NCI-H524 treated with DMSO at 0.1 percent for 48 hours (cell line): ENCODE results near the gene SLC6A11.

Source experiments
- DNase-seq: peaks from one replicate; lab custom pipeline; 2025; lab: John Stamatoyannopoulos, UW

The SLC6A11 gene

GRCh38 chr3:10930666-10931040 is 114.6 kb downstream of the SLC6A11 start:
- no peak for DNase-seq

GRCh38 chr3:10932596-10932995 is 116.6 kb downstream of the SLC6A11 start:
- no peak for DNase-seq

- DNase-seq, result no peak
These were observed 117.0 kb downstream of the SLC6A11 start for GRCh38 chr3:10933021-10933420.

- no peak for DNase-seq
These were observed 117.4 kb downstream of the SLC6A11 start for GRCh38 chr3:10933470-10933804.

GRCh38 chr3:10933805-10934481 is 117.9 kb downstream of the SLC6A11 start:
- DNase-seq, result no peak

GRCh38 chr3:10935028-10935427 is 119.0 kb downstream of the SLC6A11 start:
- DNase-seq, result no peak

- no peak for DNase-seq
These were observed 120.0 kb downstream of the SLC6A11 start for GRCh38 chr3:10935846-10936631.

GRCh38 chr3:10936686-10937085 is 120.7 kb downstream of the SLC6A11 start:
- no peak for DNase-seq

GRCh38 chr3:10937141-10937825 is 121.3 kb downstream of the SLC6A11 start:
- DNase-seq, result no peak

- no peak for DNase-seq
These were observed 123.5 kb downstream of the SLC6A11 start for GRCh38 chr3:10939556-10939955.

- DNase-seq, result no peak
These were observed 124.1 kb downstream of the SLC6A11 start for GRCh38 chr3:10940106-10940505.

GRCh38 chr3:10941972-10942371 is 125.9 kb downstream of the SLC6A11 start:
- DNase-seq, result no peak

GRCh38 chr3:10942690-10943205 is 126.7 kb downstream of the SLC6A11 start:
- peak; percentile 57 for DNase-seq

GRCh38 chr3:10944866-10945265 is 128.8 kb downstream of the SLC6A11 start:
- no peak for DNase-seq

GRCh38 chr3:10945683-10946287 is 129.8 kb downstream of the SLC6A11 start:
- DNase-seq, result no peak

- DNase-seq, result no peak
These were observed 130.5 kb downstream of the SLC6A11 start for GRCh38 chr3:10946526-10946925.

GRCh38 chr3:10948326-10948725 is 132.3 kb downstream of the SLC6A11 start:
- no peak for DNase-seq

GRCh38 chr3:10949197-10949596 is 133.2 kb downstream of the SLC6A11 start:
- no peak for DNase-seq

- DNase-seq, result no peak
These were observed 134.7 kb downstream of the SLC6A11 start for GRCh38 chr3:10950476-10951294.

GRCh38 chr3:10951295-10951926 is 135.4 kb downstream of the SLC6A11 start:
- no peak for DNase-seq

GRCh38 chr3:10952525-10952924 is 136.5 kb downstream of the SLC6A11 start:
- no peak for DNase-seq
